ENCODE measurements around the gene BEND5. TPM values are rescaled to one million over a fixed set of nuclear protein-coding genes. Genes with fewer than 3 reads are reported as not detected.

Gene BEND5
- total RNA-seq, 2 donors from 2014 or later, result 2.7 to 2.8 TPM

DNA sequence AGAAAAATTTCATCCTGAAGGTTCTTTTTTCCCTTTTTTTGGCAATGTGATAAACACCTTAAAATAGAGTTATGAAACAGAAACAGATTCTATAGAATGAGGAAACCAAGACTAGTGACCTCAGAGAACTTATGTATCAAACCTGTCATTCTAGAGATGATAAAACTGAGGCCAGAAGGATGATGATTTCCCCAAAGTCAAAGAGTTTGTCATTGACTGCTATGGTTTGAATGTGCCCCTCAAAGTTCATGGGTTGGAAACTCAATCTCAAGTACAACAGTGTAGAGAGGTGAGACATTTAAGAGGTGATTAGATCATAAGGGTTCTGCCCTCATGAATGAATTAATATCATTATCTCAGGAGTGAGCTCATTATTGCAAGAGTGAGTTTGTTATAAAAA is 13.7 kb upstream of the BEND5 start:
- Histone ChIP-seq H3K4me1 (no peaks in the 10 kb centered on the region), H3K9me3 (no peaks in the 10 kb centered on the region), H3K27me3 (no peaks in the 10 kb centered on the region), H3K4me3 (no peak overlapping the region), H3K27ac (no peak overlapping the region), H3K36me3 (no peaks in the 10 kb centered on the region)
- TF ChIP-seq, protein P1, sequence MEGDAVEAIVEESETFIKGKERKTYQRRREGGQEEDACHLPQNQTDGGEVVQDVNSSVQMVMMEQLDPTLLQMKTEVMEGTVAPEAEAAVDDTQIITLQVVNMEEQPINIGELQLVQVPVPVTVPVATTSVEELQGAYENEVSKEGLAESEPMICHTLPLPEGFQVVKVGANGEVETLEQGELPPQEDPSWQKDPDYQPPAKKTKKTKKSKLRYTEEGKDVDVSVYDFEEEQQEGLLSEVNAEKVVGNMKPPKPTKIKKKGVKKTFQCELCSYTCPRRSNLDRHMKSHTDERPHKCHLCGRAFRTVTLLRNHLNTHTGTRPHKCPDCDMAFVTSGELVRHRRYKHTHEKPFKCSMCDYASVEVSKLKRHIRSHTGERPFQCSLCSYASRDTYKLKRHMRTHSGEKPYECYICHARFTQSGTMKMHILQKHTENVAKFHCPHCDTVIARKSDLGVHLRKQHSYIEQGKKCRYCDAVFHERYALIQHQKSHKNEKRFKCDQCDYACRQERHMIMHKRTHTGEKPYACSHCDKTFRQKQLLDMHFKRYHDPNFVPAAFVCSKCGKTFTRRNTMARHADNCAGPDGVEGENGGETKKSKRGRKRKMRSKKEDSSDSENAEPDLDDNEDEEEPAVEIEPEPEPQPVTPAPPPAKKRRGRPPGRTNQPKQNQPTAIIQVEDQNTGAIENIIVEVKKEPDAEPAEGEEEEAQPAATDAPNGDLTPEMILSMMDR (IDR thresholded peaks at IDR 0.05), result no peak
- no peak for DNase-seq (ENCODE audit: low spot score)

DNA sequence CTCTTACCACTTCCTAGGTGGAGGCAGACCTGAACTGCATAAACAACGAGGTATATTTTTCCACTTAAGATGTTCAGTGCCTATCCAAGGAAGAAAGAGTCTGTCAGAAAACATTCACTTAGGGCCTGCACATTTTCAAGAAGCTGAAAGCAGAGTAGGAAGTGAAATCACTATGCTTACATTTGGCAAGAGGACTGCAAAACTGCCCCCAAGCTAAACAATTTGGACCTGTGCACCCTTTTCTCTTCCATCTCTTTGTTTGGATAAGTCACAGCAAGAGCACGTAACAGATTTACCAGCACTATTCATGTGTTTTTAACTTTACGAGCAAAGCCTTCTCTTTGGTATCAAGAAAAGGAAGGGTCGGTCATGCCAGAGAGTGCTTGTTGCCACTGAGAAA is 13.2 kb upstream of the BEND5 start:
- Histone ChIP-seq H3K27me3 (no peaks in the 10 kb centered on the region), H3K9me3 (no peaks in the 10 kb centered on the region), H3K4me3 (no peak overlapping the region), H3K27ac (no peak overlapping the region), H3K4me1 (no peaks in the 10 kb centered on the region), H3K36me3 (no peaks in the 10 kb centered on the region)
- TF ChIP-seq, protein P1 (IDR thresholded peaks at IDR 0.05), result no peak
- no peak for DNase-seq (ENCODE audit: low spot score)

DNA sequence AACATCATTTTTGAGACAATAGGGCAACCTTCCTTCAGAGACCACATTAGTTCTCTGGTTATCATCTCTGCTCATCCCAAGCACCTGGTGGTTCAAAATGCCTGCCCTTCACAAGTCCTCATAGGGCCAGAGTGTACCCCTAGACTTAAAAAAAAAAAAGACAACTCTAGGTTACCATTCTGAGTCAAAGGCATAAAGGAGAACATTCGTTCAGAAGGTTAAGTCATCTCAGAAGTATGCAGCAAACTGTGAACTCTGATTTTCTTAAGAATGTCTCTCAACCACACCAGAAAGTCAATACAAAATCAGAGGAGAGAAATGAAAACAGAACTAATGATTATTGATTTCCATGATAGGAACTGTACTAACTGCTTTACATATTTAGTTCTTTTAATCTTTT is 9.2 kb upstream of the BEND5 start:
- Histone ChIP-seq H3K9me3 (no peaks in the 10 kb centered on the region), H3K4me1 (no peaks in the 10 kb centered on the region), H3K27ac (no peak overlapping the region), H3K27me3 (no peaks in the 10 kb centered on the region), H3K36me3 (no peaks in the 10 kb centered on the region), H3K4me3 (no peak overlapping the region)
- TF ChIP-seq, protein P1 (IDR thresholded peaks at IDR 0.05), result no peak
- no peak for DNase-seq (ENCODE audit: low spot score)

DNA sequence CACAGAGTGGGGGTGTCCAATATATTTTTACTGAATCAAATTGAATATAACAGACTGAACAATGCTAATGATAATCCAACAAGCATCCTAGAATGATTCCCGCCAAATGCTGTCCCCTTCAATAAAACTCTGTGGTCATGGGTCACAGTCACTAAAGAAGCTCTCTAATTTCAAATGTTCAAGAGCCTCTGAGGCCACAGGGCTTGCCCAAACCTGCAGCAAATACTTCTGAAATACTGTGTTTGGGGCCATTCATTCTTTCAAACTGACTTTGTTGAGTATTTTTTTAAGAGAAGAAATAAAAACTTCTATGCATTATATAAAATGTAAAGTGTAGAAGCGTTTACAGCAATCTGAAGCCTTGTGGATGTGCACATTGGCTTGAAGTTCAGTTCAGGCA is 7.6 kb upstream of the BEND5 start:
- Histone ChIP-seq H3K27me3 (no peaks in the 10 kb centered on the region), H3K36me3 (no peaks in the 10 kb centered on the region), H3K9me3 (no peaks in the 10 kb centered on the region), H3K4me1 (no peaks in the 10 kb centered on the region), H3K27ac (no peak overlapping the region), H3K4me3 (no peak overlapping the region)
- no peak for DNase-seq (ENCODE audit: low spot score)
- TF ChIP-seq, protein P1 (IDR thresholded peaks at IDR 0.05), result no peak

DNA sequence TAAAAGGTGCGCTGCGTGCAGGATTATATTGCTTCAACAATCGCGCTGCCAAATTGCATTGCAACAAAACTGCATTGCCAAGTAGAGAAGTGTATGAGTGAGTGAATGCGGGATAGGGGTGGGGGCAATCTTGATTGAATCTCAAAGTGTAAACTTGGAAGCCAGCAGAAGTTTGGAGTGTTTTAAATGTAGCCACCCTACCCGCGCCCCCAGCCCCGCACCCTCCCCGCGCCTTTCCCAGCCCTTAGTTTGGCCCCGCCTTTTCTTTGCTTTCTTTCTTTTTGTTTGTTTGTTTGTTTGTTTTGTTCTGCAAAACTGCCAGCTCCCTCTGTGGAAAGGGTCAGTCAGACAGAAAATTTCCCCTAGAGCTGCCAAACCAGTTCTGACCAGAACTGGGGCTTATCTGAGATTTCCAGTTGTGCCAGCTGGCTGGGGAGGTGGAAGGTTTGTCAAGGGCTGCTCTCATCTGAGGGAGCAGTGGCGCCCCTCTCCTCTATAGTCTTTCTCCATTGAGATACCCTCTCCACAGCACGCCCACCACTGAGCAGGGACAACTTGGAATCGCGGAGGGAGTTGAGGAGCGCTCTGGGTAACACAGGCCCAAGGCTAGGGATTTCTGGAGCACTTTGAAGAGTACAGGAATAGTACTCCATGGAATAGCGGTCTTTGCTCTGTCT is 666 bp upstream of the BEND5 start:
- Histone ChIP-seq H3K27me3 (no peaks in the 10 kb centered on the region), H3K9me3 (no peaks in the 10 kb centered on the region), H3K4me3 (peak overlapping the region; percentile 78 to 89), H3K36me3 (no peaks in the 10 kb centered on the region), H3K4me1 (peaks cover 0 to 23% of the 10 kb centered on the region in 2 donors), H3K27ac (peak overlapping the region; percentile 65 to 81)
- TF ChIP-seq, protein P1 (IDR thresholded peaks at IDR 0.05), result no peak
- no peak for DNase-seq (ENCODE audit: low spot score)
